ENCODE results near the gene TMEM179B.

TMEM179B gene

DNA sequence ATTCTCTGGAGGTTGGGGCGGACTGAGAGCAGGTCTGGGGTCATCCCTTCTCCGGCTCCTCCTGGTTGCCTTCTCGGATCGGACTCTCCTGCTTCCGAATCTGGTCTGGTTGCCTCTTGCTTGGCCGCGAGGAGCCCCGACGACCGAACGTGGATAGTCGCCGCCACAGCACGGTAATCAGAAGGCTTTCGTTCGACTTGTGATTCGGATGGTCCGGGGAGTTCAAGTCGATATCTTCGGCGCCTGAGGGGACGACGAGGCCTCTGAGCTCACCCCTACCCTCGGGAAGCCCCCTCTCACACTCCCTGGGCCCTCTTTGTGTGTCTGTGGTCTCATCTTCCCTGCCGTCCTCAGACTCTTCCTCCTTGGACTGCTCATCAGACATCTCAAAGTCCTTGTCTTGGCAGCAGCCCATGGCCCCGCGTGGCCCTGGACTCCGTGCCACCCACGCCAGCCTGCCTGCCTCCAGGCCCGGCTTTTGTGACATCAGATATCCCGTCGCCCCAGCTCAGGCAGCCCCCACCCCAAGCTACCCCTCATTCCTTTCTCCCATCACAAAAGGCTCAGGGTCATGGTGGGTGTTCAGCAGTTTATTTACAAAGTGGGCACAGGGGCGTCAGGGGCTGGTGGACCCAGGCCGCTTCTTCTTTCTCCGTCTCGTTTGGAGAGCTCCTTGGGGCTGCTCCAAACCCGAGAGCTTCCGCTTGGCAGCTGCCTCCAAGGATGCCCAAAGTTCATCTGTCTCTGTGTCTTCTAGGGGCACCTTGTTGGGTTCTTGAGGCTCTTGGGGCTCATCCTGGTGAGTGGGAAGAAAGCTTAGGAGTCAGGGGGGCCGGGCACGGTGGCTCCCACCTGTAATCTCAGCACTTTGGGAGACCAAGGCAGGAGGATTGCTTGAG is 45.4 kb downstream of the TMEM179B start, which contains the start of gene TEX54:
TEX54 (minus strand) TSS at position 506 of the 899 bp plus-strand sequence.
- Histone ChIP-seq H3K36me3 (ENCODE audit: control insufficient read depth in 1 of 2, insufficient read depth in 2 of 2, low read length in 2 of 2) (peaks cover 9 to 43% of the 10 kb centered on the region in 2 donors), H3K27me3 (ENCODE audit: control insufficient read depth in 1 of 2, insufficient read depth in 2 of 2, low read length in 2 of 2) (no peaks in the 10 kb centered on the region), H3K27ac (ENCODE audit: low read depth, low read length) (peak within 1 kb of the TSS; percentile 97), H3K4me3 (ENCODE audit: low read depth in 1 of 2, low read length in 2 of 2) (peak within 1 kb of the TSS; percentile 84 to 93), H3K4me1 (ENCODE audit: control insufficient read depth in 1 of 2, insufficient read depth in 2 of 2, low read length in 2 of 2) (peaks cover 15 to 34% of the 10 kb centered on the region in 2 donors), H3K9ac (ENCODE audit: low read depth in 1 of 2, low read length in 2 of 2) (peak within 1 kb of the TSS; percentile 89 to 94), H3K9me3 (ENCODE audit: control insufficient read depth in 1 of 2, low read length in 2 of 2) (no peaks in the 10 kb centered on the region)

- Histone ChIP-seq H3K4me1 (ENCODE audit: control insufficient read depth in 1 of 2, insufficient read depth in 2 of 2, low read length in 2 of 2) (peaks cover 17 to 37% of the 10 kb centered on the region in 2 donors), H3K9ac (ENCODE audit: low read depth in 1 of 2, low read length in 2 of 2) (no peak overlapping the region), H3K27ac (ENCODE audit: low read depth, low read length) (no peak overlapping the region)
Measured at GRCh38 chr11:62835336-62835735, 48.1 kb downstream of the TMEM179B start.

GRCh38 chr11:62839050-62839945 is 52.1 kb downstream of the TMEM179B start, which contains the start of gene WDR74:
TSS of gene WDR74 (minus strand) at chr11:62839590. CDS start at chr11:62839570, 20 bp downstream.
- Histone ChIP-seq H3K9me3 (ENCODE audit: control insufficient read depth in 1 of 2, low read length in 2 of 2) (no peaks in the 10 kb centered on the region), H3K9ac (ENCODE audit: low read depth in 1 of 2, low read length in 2 of 2) (peak within 1 kb of the TSS; percentile 89 to 92), H3K27me3 (ENCODE audit: control insufficient read depth in 1 of 2, insufficient read depth in 2 of 2, low read length in 2 of 2) (no peaks in the 10 kb centered on the region), H3K27ac (ENCODE audit: low read depth, low read length) (peak within 1 kb of the TSS; percentile 94), H3K36me3 (ENCODE audit: control insufficient read depth in 1 of 2, insufficient read depth in 2 of 2, low read length in 2 of 2) (peaks cover 2 to 29% of the 10 kb centered on the region in 2 donors), H3K4me1 (ENCODE audit: control insufficient read depth in 1 of 2, insufficient read depth in 2 of 2, low read length in 2 of 2) (peaks cover 13 to 23% of the 10 kb centered on the region in 2 donors), H3K4me3 (ENCODE audit: low read depth in 1 of 2, low read length in 2 of 2) (peak within 1 kb of the TSS; percentile 97 to 99)

More at GRCh38 chr11:62835336-62835735, 48.1 kb downstream of the TMEM179B start:
- H3K27me3 ChIP-seq (ENCODE audit: control insufficient read depth in 1 of 2, insufficient read depth in 2 of 2, low read length in 2 of 2) = no peaks in the 10 kb centered on the region
- no peaks in the 10 kb centered on the region for H3K9me3 ChIP-seq (ENCODE audit: control insufficient read depth in 1 of 2, low read length in 2 of 2)
- peaks cover 6 to 37% of the 10 kb centered on the region in 2 donors for H3K36me3 ChIP-seq (ENCODE audit: control insufficient read depth in 1 of 2, insufficient read depth in 2 of 2, low read length in 2 of 2)
- no peak overlapping the region for H3K4me3 ChIP-seq (ENCODE audit: low read depth in 1 of 2, low read length in 2 of 2)
